ENCODE data around the gene MOB2.

Gene MOB2

GRCh38 chr11:1470681-1471611 lies 15.6 kb downstream of the MOB2 start:
- TF ChIP-seq TARDBP (IDR thresholded peaks at IDR 0.05) (no peak), PKNOX1 (IDR thresholded peaks at IDR 0.05) (no peak), ZNF384 (IDR thresholded peaks at IDR 0.05) (no peak), ARNT (IDR thresholded peaks at IDR 0.05) (no peak), CTBP1 (IDR thresholded peaks at IDR 0.05; ENCODE audit: borderline replicate concordance) (no peak), SP1 (IDR thresholded peaks at IDR 0.05) (no peak), FOXK2 (IDR thresholded peaks at IDR 0.05) (no peak), FOXM1 (IDR thresholded peaks at IDR 0.05; ENCODE audit: borderline replicate concordance) (no peak), HDGF (IDR thresholded peaks at IDR 0.05; ENCODE audit: borderline replicate concordance) (no peak), L3MBTL2 (conservative IDR thresholded peaks at IDR 0.05) (no peak), NFRKB (IDR thresholded peaks at IDR 0.05) (no peak), SUZ12 (IDR thresholded peaks at IDR 0.05) (no peak), FOXA1 (IDR thresholded peaks at IDR 0.05) (no peak), BHLHE40 (IDR thresholded peaks at IDR 0.05; ENCODE audit: borderline replicate concordance) (no peak), ELF4 (IDR thresholded peaks at IDR 0.05) (no peak), LEF1 (IDR thresholded peaks at IDR 0.05; ENCODE audit: borderline replicate concordance) (no peak)
- DNase-seq (ENCODE audit: extremely low spot score) = no peak
- ChIA-PET CTCF (no interaction called here), POLR2A (no interaction called here)

GRCh38 chr11:1469911-1470680 lies 16.5 kb downstream of the MOB2 start:
- DNase-seq (ENCODE audit: extremely low spot score) = no peak
- ChIA-PET POLR2A (no interaction called here), CTCF (no interaction called here)
- TF ChIP-seq LEF1 (IDR thresholded peaks at IDR 0.05; ENCODE audit: borderline replicate concordance) (no peak), FOXA1 (IDR thresholded peaks at IDR 0.05) (no peak), FOXM1 (IDR thresholded peaks at IDR 0.05; ENCODE audit: borderline replicate concordance) (no peak), SUZ12 (IDR thresholded peaks at IDR 0.05) (no peak), SP1 (IDR thresholded peaks at IDR 0.05) (no peak), HDGF (IDR thresholded peaks at IDR 0.05; ENCODE audit: borderline replicate concordance) (no peak), NFRKB (IDR thresholded peaks at IDR 0.05) (no peak), CTBP1 (IDR thresholded peaks at IDR 0.05; ENCODE audit: borderline replicate concordance) (no peak), TARDBP (IDR thresholded peaks at IDR 0.05) (no peak), FOXK2 (IDR thresholded peaks at IDR 0.05) (no peak), ARNT (IDR thresholded peaks at IDR 0.05) (no peak), L3MBTL2 (conservative IDR thresholded peaks at IDR 0.05) (no peak), ZNF384 (IDR thresholded peaks at IDR 0.05) (no peak), BHLHE40 (IDR thresholded peaks at IDR 0.05; ENCODE audit: borderline replicate concordance) (no peak)

GRCh38 chr11:1469287-1469910 lies 17.2 kb downstream of the MOB2 start:
- ChIA-PET POLR2A (no interaction called here), CTCF (no interaction called here)
- TF ChIP-seq TARDBP (IDR thresholded peaks at IDR 0.05) (no peak), PKNOX1 (IDR thresholded peaks at IDR 0.05) (no peak), NFRKB (IDR thresholded peaks at IDR 0.05) (no peak), FOXA1 (IDR thresholded peaks at IDR 0.05) (no peak), ZNF384 (IDR thresholded peaks at IDR 0.05) (no peak), ELF4 (IDR thresholded peaks at IDR 0.05) (no peak), LEF1 (IDR thresholded peaks at IDR 0.05; ENCODE audit: borderline replicate concordance) (no peak), ARNT (IDR thresholded peaks at IDR 0.05) (no peak), CTBP1 (IDR thresholded peaks at IDR 0.05; ENCODE audit: borderline replicate concordance) (no peak), HDGF (IDR thresholded peaks at IDR 0.05; ENCODE audit: borderline replicate concordance) (no peak), FOXK2 (IDR thresholded peaks at IDR 0.05) (no peak), FOXM1 (IDR thresholded peaks at IDR 0.05; ENCODE audit: borderline replicate concordance) (no peak), BHLHE40 (IDR thresholded peaks at IDR 0.05; ENCODE audit: borderline replicate concordance) (no peak), L3MBTL2 (conservative IDR thresholded peaks at IDR 0.05) (no peak), SP1 (IDR thresholded peaks at IDR 0.05) (no peak), SUZ12 (IDR thresholded peaks at IDR 0.05) (no peak)
- DNase-seq (ENCODE audit: extremely low spot score) = no peak

- DNase-seq (ENCODE audit: extremely low spot score) = no peak
- TF ChIP-seq FOXK2 (IDR thresholded peaks at IDR 0.05) (no peak), LEF1 (IDR thresholded peaks at IDR 0.05; ENCODE audit: borderline replicate concordance) (no peak), HDGF (IDR thresholded peaks at IDR 0.05; ENCODE audit: borderline replicate concordance) (no peak), FOXM1 (IDR thresholded peaks at IDR 0.05; ENCODE audit: borderline replicate concordance) (no peak), FOXA1 (IDR thresholded peaks at IDR 0.05) (no peak), L3MBTL2 (conservative IDR thresholded peaks at IDR 0.05) (no peak), TARDBP (IDR thresholded peaks at IDR 0.05) (no peak), ARNT (IDR thresholded peaks at IDR 0.05) (no peak)
- CTCF ChIA-PET = no interaction called here
- POLR2A ChIA-PET = no interaction called here
Measured at GRCh38 chr11:1468473-1469066, 18.0 kb downstream of the MOB2 start.

- DNase-seq (ENCODE audit: extremely low spot score) = no peak
- no peak for TF ChIP-seq SUZ12 (IDR thresholded peaks at IDR 0.05)
- TF ChIP-seq ELF4 (IDR thresholded peaks at IDR 0.05) = no peak
- no peak for TF ChIP-seq FOXK2 (IDR thresholded peaks at IDR 0.05)
- TF ChIP-seq FOXM1 (IDR thresholded peaks at IDR 0.05; ENCODE audit: borderline replicate concordance) = no peak
- TF ChIP-seq PKNOX1 (IDR thresholded peaks at IDR 0.05) = no peak
- no peak for TF ChIP-seq L3MBTL2 (conservative IDR thresholded peaks at IDR 0.05)
- no peak for TF ChIP-seq NFRKB (IDR thresholded peaks at IDR 0.05)
- ChIA-PET CTCF (no interaction called here), POLR2A (no interaction called here)
Measured at GRCh38 chr11:1468002-1468401, 18.6 kb downstream of the MOB2 start.

Measured in HEK293T (cell line).